CD8-positive, alpha-beta memory T cell (primary cell): ENCODE results near the gene CTNNA1. TPM values are rescaled to one million over a fixed set of nuclear protein-coding genes. Genes with fewer than 3 reads are reported as not detected.
A peak's percentile ranks its signal among the peaks of the same experiment; 100 is the strongest.

Source experiments
- CTCF ChIA-PET: fragments of 350-600 bp; sonication (Branson Sonifier 250); formaldehyde crosslinking; loops from one replicate; lab custom pipeline; 2021; ENCODE audit warnings: antibody characterized with exemption; lab: Charles Lee
- POLR2A ChIA-PET: fragments of 350-600 bp; sonication (Branson Sonifier 250); formaldehyde crosslinking; loops from one replicate; lab custom pipeline; 2021; ENCODE audit warnings: antibody characterized with exemption; lab: Charles Lee
- DNase-seq, 5 donors: peaks; one replicate each; pipeline versions ENCODE4 v3.0.0 to v3.0.0-alpha.2; 2020 to 2022; ENCODE audit warnings: mixed read lengths in 1 of 5
- H3K27ac ChIP-seq: one replicate; pipeline ENCODE4 v1.7.0; 2013; ENCODE audit warnings: low read depth, mild to moderate bottlenecking, low read length, moderate library complexity
- H3K27me3 ChIP-seq: 2 replicates; pipeline ENCODE4 v1.7.0; 2013; ENCODE audit warnings: low read length, mild to moderate bottlenecking; ENCODE audit not compliant: insufficient read depth, poor library complexity, severe bottlenecking
- H3K36me3 ChIP-seq: 2 replicates; pipeline ENCODE4 v1.7.0; 2013; ENCODE audit warnings: mild to moderate bottlenecking, low read length, moderate library complexity; ENCODE audit not compliant: insufficient read depth
- H3K4me1 ChIP-seq: 2 replicates; pipeline ENCODE4 v1.7.0; 2013; ENCODE audit warnings: mild to moderate bottlenecking, low read length, moderate library complexity; ENCODE audit not compliant: insufficient read depth
- H3K4me3 ChIP-seq: 2 replicates; pipeline ENCODE4 v1.7.0; 2013; ENCODE audit warnings: mild to moderate bottlenecking, low read length
- H3K9me3 ChIP-seq: 2 replicates; pipeline ENCODE4 v1.7.0; 2013; ENCODE audit warnings: mild to moderate bottlenecking, low read length
- H3K27ac Mint-ChIP-seq, 8 donors: one replicate each; pipeline ENCODE4 v1.8.0; 2020 to 2021; ENCODE audit warnings: mixed read lengths in 8 of 8, mild to moderate bottlenecking in 6 of 8, inconsistent platforms in 3 of 8, moderate library complexity in 3 of 8
- H3K27me3 Mint-ChIP-seq, 2 donors: one replicate each; pipeline ENCODE4 v1.8.0; 2020 to 2021; ENCODE audit warnings: mixed read lengths in 2 of 2, mild to moderate bottlenecking in 1 of 2, moderate library complexity in 1 of 2
- H3K36me3 Mint-ChIP-seq, 3 donors: one replicate each; pipeline ENCODE4 v1.8.0; 2020 to 2021; ENCODE audit warnings: mixed read lengths in 3 of 3, inconsistent platforms in 1 of 3, mild to moderate bottlenecking in 1 of 3
- H3K4me1 Mint-ChIP-seq, 3 donors: one replicate each; pipeline ENCODE4 v1.8.0; 2020 to 2021; ENCODE audit warnings: mixed read lengths in 3 of 3, inconsistent platforms in 1 of 3, mild to moderate bottlenecking in 1 of 3
- H3K4me3 Mint-ChIP-seq, 7 donors: one replicate each; pipeline ENCODE4 v1.8.0; 2020 to 2021; ENCODE audit warnings: mixed read lengths in 7 of 7, mild to moderate bottlenecking in 6 of 7, moderate library complexity in 4 of 7, inconsistent platforms in 2 of 7
- H3K9me3 Mint-ChIP-seq, 5 donors: one replicate each; pipeline ENCODE4 v1.8.0; 2020 to 2022; ENCODE audit warnings: mixed read lengths in 5 of 5, mild to moderate bottlenecking in 3 of 5, moderate library complexity in 2 of 5, inconsistent platforms in 1 of 5
- polyA plus RNA-seq: library from polyadenylated mRNA; unstranded; fragments of 300-500 nt; fragmentation: Illumina TruSeq; gene quantifications from one replicate; pipeline ENCODE4 v1.2.3, GENCODE V29; 2021
- total RNA-seq, 2 experiments: library from RNA; stranded (reverse); gene quantifications; one replicate each; pipeline ENCODE4 v1.2.3, GENCODE V29; 2021

The CTNNA1 gene
- total and polyA plus RNA-seq, 3 experiments from 2014 or later = 6.5 to 97.2 (median 89.0) TPM

DNA sequence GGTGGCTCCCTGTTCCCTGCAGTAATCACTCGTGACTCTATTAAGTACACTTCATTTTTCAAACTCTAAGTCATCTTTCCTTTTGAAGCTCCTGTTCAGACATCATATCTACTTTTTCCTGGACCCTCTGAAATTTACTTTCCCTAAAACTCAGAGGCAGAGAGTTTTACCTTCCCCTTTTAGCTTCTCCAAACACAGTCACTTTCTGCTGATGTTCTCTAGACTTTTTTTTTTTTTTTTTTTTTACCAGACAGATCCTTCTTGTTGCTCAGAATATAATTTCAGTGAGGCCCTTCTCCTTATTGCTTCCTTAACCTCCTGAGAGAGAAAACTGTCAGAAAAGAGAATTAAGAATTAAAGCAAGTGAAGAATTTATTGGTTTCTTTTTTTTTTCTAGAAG is 208.5 kb downstream of the CTNNA1 start:
- Histone ChIP-seq H3K4me1 (no peaks in the 10 kb centered on the region), H3K36me3 (no peaks in the 10 kb centered on the region), H3K4me3 (no peak overlapping the region), H3K27ac (no peak overlapping the region), H3K9me3 (no peaks in the 10 kb centered on the region), H3K27me3 (no peaks in the 10 kb centered on the region)
- Mint-ChIP-seq H3K4me3 (no peak overlapping the region), H3K4me1 (no peaks in the 10 kb centered on the region), H3K36me3 (peaks cover 0 to 2% (median 0%) of the 10 kb centered on the region in 3 donors), H3K9me3 (no peaks in the 10 kb centered on the region), H3K27me3 (no peaks in the 10 kb centered on the region), H3K27ac (no peak overlapping the region)
- POLR2A ChIA-PET = no interaction called here
- no peak for DNase-seq
- CTCF ChIA-PET = no interaction called here

DNA sequence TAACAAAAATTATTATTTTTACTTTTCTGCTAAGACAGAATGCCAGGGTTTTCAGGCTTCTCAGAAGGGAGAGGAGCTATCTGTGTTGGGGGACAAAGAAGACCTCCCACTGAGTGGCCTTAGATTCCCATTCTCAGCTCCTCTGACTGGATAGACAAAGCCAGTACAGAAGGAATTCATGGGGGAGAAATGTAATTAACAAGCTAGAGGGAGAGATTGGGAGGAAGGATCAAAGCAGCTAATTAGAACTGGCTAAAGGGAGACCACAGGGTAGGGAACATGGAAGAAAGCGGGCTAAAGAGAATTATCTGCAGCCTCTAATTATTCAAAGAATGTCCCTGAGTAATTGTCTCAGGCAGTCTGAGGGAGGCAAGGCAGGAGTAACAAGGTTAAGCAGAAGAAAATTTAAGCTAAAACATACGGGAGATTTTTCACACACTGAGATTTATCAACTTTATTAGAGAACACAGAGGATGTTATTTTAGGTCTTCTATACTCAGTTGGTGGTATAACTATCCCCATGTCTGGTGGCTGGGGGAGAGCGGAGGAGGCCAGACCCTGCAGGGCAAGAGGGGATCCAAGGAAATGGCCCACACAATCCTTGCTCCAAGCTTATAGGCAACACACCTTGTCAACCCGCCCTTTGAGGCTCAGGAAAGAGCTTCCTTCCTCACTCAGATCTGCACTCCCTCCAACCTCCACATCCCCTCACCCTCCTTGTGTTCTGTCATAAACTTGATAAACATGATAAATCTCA is 209.6 kb downstream of the CTNNA1 start:
- H3K27me3 ChIP-seq = no peaks in the 10 kb centered on the region
- CTCF ChIA-PET = no interaction called here
- H3K27me3 Mint-ChIP-seq = no peaks in the 10 kb centered on the region
- H3K4me1 ChIP-seq = no peaks in the 10 kb centered on the region
- no peak overlapping the region for H3K27ac ChIP-seq
- peak overlapping the region in 1 of 8 donors; percentile 8 for H3K27ac Mint-ChIP-seq
- H3K9me3 Mint-ChIP-seq = no peaks in the 10 kb centered on the region
- DNase-seq = no peak
- peaks cover 0 to 3% (median 0%) of the 10 kb centered on the region in 3 donors for H3K36me3 Mint-ChIP-seq
- H3K4me1 Mint-ChIP-seq = no peaks in the 10 kb centered on the region
- POLR2A ChIA-PET = no interaction called here
- no peaks in the 10 kb centered on the region for H3K9me3 ChIP-seq
- H3K36me3 ChIP-seq = no peaks in the 10 kb centered on the region
- H3K4me3 Mint-ChIP-seq = no peak overlapping the region
- H3K4me3 ChIP-seq = no peak overlapping the region

DNA sequence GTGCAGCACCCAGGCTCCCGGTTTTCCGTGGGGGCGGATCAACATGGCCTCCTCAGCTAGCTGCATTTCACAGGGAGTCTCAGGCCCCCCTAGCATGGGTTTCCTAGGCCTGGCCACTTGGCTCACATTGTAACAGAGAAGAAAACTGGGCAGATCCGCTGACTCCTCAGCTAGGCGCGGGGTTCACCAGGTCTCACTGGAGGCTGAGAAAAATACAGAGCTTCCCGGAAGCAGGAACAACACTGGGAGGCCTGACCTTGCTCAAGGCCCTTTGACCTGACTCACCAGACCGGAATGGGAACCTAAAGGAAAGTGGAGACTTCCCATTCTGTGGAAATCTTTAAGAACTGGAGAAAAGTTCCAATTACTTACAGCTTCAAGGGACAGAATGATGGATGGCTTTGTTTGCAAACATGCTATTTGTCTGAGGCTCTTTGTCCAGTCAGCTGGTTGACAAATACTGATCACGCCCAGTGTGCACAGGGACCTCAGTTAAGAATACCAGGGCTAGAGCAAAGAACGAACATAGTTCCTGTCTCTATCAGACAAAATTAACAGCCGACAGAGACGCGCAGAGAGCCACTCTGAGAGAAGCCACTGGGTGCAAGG is 210.6 kb downstream of the CTNNA1 start:
- Mint-ChIP-seq H3K4me3 (no peak overlapping the region), H3K27ac (no peak overlapping the region), H3K9me3 (no peaks in the 10 kb centered on the region), H3K4me1 (no peaks in the 10 kb centered on the region), H3K27me3 (no peaks in the 10 kb centered on the region), H3K36me3 (peaks cover 0 to 3% (median 0%) of the 10 kb centered on the region in 3 donors)
- no peak for DNase-seq
- no peaks in the 10 kb centered on the region for H3K36me3 ChIP-seq
- CTCF ChIA-PET = no interaction called here
- no peaks in the 10 kb centered on the region for H3K4me1 ChIP-seq
- H3K4me3 ChIP-seq = no peak overlapping the region
- POLR2A ChIA-PET = no interaction called here
- no peaks in the 10 kb centered on the region for H3K27me3 ChIP-seq
- no peaks in the 10 kb centered on the region for H3K9me3 ChIP-seq
- no peak overlapping the region for H3K27ac ChIP-seq

DNA sequence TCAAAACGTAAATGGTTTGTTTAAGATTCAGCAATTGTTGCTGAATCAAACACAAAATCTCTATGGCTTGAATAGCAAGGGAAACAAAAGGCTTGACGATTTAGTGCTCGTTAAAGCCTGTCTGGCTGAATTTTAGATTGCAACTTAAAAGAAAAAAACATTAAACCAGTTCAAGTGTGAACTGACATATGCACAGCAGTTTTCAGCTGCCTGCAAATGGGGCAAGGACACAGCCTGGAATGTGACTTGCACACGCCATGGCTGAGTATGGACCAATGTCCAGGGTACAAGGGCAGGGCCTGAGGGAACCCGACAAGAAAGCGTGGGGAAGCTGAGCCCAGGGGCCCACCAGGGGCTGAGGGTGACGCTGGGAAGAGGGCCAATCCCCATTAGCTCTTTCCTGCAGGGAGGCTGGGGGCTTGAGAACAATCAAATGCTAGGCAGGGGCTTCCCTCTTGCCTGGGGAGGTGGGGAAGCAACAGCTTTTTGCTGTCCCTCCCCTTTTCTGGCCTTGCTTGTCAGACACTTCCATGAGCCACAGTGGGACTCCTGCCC is 211.5 kb downstream of the CTNNA1 start:
- CTCF ChIA-PET = no interaction called here
- no peaks in the 10 kb centered on the region for H3K9me3 ChIP-seq
- no peaks in the 10 kb centered on the region for H3K4me1 ChIP-seq
- POLR2A ChIA-PET = no interaction called here
- H3K4me3 ChIP-seq = no peak overlapping the region
- no peak overlapping the region for H3K4me3 Mint-ChIP-seq
- DNase-seq = no peak
- H3K9me3 Mint-ChIP-seq = no peaks in the 10 kb centered on the region
- no peak overlapping the region for H3K27ac Mint-ChIP-seq
- no peaks in the 10 kb centered on the region for H3K27me3 ChIP-seq
- no peaks in the 10 kb centered on the region for H3K36me3 ChIP-seq
- H3K4me1 Mint-ChIP-seq = no peaks in the 10 kb centered on the region
- H3K27ac ChIP-seq = no peak overlapping the region
- H3K36me3 Mint-ChIP-seq = peaks cover 0 to 3% (median 0%) of the 10 kb centered on the region in 3 donors
- H3K27me3 Mint-ChIP-seq = no peaks in the 10 kb centered on the region

DNA sequence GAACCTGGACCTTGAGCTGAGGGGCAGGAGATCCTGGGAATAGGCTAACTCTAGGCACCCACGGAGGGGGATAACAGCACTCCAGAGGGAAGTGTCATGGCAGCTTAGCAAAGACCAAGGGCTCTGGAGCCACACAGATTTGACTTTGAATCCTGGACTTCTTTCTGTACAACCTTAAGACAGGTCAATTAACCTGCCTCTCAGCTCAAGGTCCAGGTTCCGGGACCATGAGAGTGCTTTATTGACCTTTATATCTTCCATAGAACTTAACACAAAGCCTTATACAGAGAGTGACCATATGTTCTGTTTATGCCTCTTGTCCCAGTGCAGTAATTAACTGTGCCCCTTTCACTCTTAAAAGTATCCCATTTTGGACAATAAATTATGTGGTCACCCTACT is 212.4 kb downstream of the CTNNA1 start:
- Histone ChIP-seq H3K36me3 (no peaks in the 10 kb centered on the region), H3K4me3 (no peak overlapping the region), H3K27ac (no peak overlapping the region), H3K27me3 (no peaks in the 10 kb centered on the region), H3K9me3 (no peaks in the 10 kb centered on the region), H3K4me1 (no peaks in the 10 kb centered on the region)
- no peak overlapping the region for H3K27ac Mint-ChIP-seq
- peaks cover 0 to 1% (median 0%) of the 10 kb centered on the region in 3 donors for H3K36me3 Mint-ChIP-seq
- no peaks in the 10 kb centered on the region for H3K27me3 Mint-ChIP-seq
- no peaks in the 10 kb centered on the region for H3K9me3 Mint-ChIP-seq
- DNase-seq = no peak
- ChIA-PET CTCF (no interaction called here), POLR2A (no interaction called here)
- no peaks in the 10 kb centered on the region for H3K4me1 Mint-ChIP-seq
- H3K4me3 Mint-ChIP-seq = peak overlapping the region in 1 of 7 donors; percentile 41

DNA sequence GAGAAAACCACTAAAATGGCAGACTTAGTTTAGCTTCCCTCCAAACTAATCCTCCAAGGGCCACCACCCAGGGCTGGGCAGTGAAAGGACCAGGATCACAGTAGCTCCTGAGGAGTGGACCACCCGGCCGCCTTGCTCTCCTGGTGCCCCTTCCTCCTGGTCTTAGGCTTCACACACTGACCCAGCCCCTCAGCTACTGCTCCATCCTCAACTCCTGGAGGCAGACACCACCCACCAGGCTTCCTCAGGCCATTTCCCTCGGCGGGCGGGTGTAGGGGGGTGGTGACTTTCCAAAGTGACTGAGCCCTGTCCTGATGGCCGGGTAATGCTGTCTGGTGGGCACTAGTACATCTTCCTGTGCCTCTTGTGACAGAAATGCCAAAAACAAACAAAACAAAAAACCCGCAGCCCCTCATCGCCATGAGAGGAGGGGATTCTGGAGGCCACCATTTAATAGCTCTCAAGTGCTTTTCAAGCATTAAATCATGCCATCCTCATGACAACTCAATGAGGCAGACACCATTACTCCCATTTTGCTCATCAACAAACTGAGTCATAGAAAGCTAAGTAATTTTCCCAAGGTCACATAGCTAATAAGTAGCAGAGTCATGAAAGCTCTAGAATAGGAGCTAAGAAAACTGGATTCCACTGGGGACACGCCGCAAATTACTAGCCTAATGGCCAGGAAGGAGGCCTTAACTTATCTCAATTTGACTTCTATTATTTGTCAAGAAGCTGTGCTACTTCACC is 213.2 kb downstream of the CTNNA1 start:
- Histone ChIP-seq H3K36me3 (no peaks in the 10 kb centered on the region), H3K9me3 (no peaks in the 10 kb centered on the region), H3K27me3 (no peaks in the 10 kb centered on the region), H3K4me1 (no peaks in the 10 kb centered on the region), H3K27ac (no peak overlapping the region), H3K4me3 (no peak overlapping the region)
- Mint-ChIP-seq H3K4me3 (no peak overlapping the region), H3K9me3 (no peaks in the 10 kb centered on the region), H3K27me3 (no peaks in the 10 kb centered on the region), H3K27ac (no peak overlapping the region), H3K4me1 (no peaks in the 10 kb centered on the region), H3K36me3 (peaks cover 0 to 4% (median 0%) of the 10 kb centered on the region in 3 donors)
- DNase-seq = no peak
- POLR2A ChIA-PET = no interaction called here
- CTCF ChIA-PET = no interaction called here

DNA sequence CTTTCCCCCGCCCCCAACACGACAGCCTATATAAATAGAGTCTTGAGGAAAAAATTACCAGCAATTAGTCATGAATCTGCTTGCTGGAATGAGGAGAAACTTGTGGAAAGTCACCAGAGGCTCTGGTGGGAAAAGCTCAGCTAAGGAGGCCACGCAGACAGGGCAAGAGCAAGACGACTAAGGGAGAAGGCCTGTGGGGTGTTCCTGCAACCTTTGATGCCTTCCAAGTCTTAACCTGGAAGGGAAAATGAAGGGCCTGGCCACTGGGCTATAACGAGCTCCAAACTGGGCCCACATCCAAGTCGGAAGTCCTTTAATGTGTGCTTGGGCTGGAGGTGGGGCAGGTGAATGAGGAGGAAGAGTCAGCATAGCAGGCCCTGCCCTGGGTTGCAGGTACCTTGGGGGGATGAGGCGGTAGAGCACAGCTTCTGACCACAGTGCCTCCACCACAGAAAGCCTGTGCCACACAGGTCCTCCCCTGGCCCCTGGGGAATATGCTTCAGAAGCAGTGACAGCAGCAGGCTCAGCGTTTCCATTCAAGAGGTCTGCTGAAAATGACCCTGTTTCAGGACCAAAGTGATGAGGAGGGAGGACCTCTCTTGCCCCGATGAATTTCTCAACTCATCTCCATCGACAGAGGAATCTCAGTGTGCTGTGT is 214.7 kb downstream of the CTNNA1 start:
- Histone ChIP-seq H3K4me3 (no peak overlapping the region), H3K36me3 (no peaks in the 10 kb centered on the region), H3K9me3 (no peaks in the 10 kb centered on the region), H3K4me1 (no peaks in the 10 kb centered on the region), H3K27me3 (no peaks in the 10 kb centered on the region), H3K27ac (no peak overlapping the region)
- Mint-ChIP-seq H3K4me1 (no peaks in the 10 kb centered on the region), H3K36me3 (peaks cover 0 to 4% (median 1%) of the 10 kb centered on the region in 3 donors), H3K27me3 (no peaks in the 10 kb centered on the region), H3K9me3 (no peaks in the 10 kb centered on the region), H3K4me3 (no peak overlapping the region), H3K27ac (peak overlapping the region in 2 of 8 donors; percentile 49 to 55)
- ChIA-PET CTCF (no interaction called here), POLR2A (no interaction called here)
- DNase-seq = no peak
